Measurements from ENCODE around the gene KRTAP10-1.

GRCh38 chr21:44527983-44528633 lies 11.9 kb downstream of the KRTAP10-1 start:
- TF ChIP-seq CTCF (optimal IDR thresholded peaks at IDR 0.05 in 1 of 3, IDR thresholded peaks at IDR 0.05 in 1 of 3, conservative IDR thresholded peaks at IDR 0.05 in 1 of 3; ENCODE audit: extremely low read depth in 1 of 3, insufficient read depth in 2 of 3, low read length in 3 of 3): no peak
- no peak for TF ChIP-seq EZH2 (IDR thresholded peaks at IDR 0.05; ENCODE audit: low read length)
